Measurements from ENCODE around the gene OR4K13. TPM values are rescaled to one million over a fixed set of nuclear protein-coding genes. Genes with fewer than 3 reads are reported as not detected.

OR4K13 gene
- total and polyA plus RNA-seq, 2 donors, result not detected

GRCh38 chr14:20001863-20002262 lies 34.0 kb downstream of the OR4K13 start, which contains the start of gene OR4Q2:
Gene OR4Q2, plus strand, starts transcription at chr14:20002163.
- no peak for DNase-seq (ENCODE audit: low read depth in 6 of 9, low spot score in 9 of 9)
- Histone ChIP-seq H3K4me3 (ENCODE audit: low read length in 2 of 2) (no peak within 1 kb of the TSS), H3K27me3 (ENCODE audit: control insufficient read depth in 2 of 2, insufficient read depth in 1 of 2, low read length in 1 of 2) (no peaks in the 10 kb centered on the region), H3K9me3 (ENCODE audit: control insufficient read depth in 2 of 2, insufficient read depth in 1 of 2, low read length in 1 of 2) (no peaks in the 10 kb centered on the region), H3K4me1 (ENCODE audit: control insufficient read depth in 2 of 2, insufficient read depth in 2 of 2, low read length in 2 of 2) (no peaks in the 10 kb centered on the region), H3K27ac (ENCODE audit: low read depth in 1 of 2, low read length in 1 of 2) (no peak within 1 kb of the TSS), H3K36me3 (ENCODE audit: control insufficient read depth in 2 of 2, insufficient read depth in 2 of 2, low read length in 1 of 2) (no peaks in the 10 kb centered on the region)

GRCh38 chr14:19993438-19993837 lies 42.4 kb downstream of the OR4K13 start:
- H3K4me3 ChIP-seq (ENCODE audit: low read length in 2 of 2), result no peak overlapping the region
- H3K36me3 ChIP-seq (ENCODE audit: control insufficient read depth in 2 of 2, insufficient read depth in 2 of 2, low read length in 1 of 2), result no peaks in the 10 kb centered on the region
- no peaks in the 10 kb centered on the region for H3K27me3 ChIP-seq (ENCODE audit: control insufficient read depth in 2 of 2, insufficient read depth in 1 of 2, low read length in 1 of 2)
- H3K4me1 ChIP-seq (ENCODE audit: control insufficient read depth in 2 of 2, insufficient read depth in 2 of 2, low read length in 2 of 2), result no peaks in the 10 kb centered on the region
- WGBS, result 59% methylated on average over 2 of the region's 2 CpGs
- DNase-seq (ENCODE audit: low read depth in 6 of 9, low spot score in 9 of 9), result no peak
- no peak overlapping the region for H3K27ac ChIP-seq (ENCODE audit: low read depth in 1 of 2, low read length in 1 of 2)
- peaks cover 2 to 6% of the 10 kb centered on the region in 2 donors for H3K9me3 ChIP-seq (ENCODE audit: control insufficient read depth in 2 of 2, insufficient read depth in 1 of 2, low read length in 1 of 2)

Other genes starting within 250 kb of the OR4K13 start
- not detected for gene OR4N2, start 232.3 kb downstream of the OR4K13 start, total RNA-seq
- gene OR4N2, start 232.3 kb downstream of the OR4K13 start, polyA plus RNA-seq, result 0.07 TPM
- gene OR4K2, start 160.9 kb downstream of the OR4K13 start, total RNA-seq, result not detected
- gene OR4K2, start 160.9 kb downstream of the OR4K13 start, polyA plus RNA-seq, result under 0.01 TPM
- gene OR4K5, start 115.4 kb downstream of the OR4K13 start, total RNA-seq, result not detected
- gene OR4K5, start 115.4 kb downstream of the OR4K13 start, polyA plus RNA-seq, result not detected
- not detected for gene OR4K1, start 105.1 kb downstream of the OR4K13 start, total RNA-seq
- gene OR4K1, start 105.1 kb downstream of the OR4K13 start, polyA plus RNA-seq, result 0.02 TPM
- gene OR4K15, start 60.4 kb downstream of the OR4K13 start, total RNA-seq, result not detected
- not detected for gene OR4K15, start 60.4 kb downstream of the OR4K13 start, polyA plus RNA-seq
- not detected for gene OR4Q2, start 33.9 kb downstream of the OR4K13 start, total RNA-seq
- not detected for gene OR4Q2, start 33.9 kb downstream of the OR4K13 start, polyA plus RNA-seq
- gene OR4K14, start 16.7 kb downstream of the OR4K13 start, total RNA-seq, result not detected
- gene OR4K14, start 16.7 kb downstream of the OR4K13 start, polyA plus RNA-seq, result not detected
- gene OR4L1, start 24.0 kb upstream of the OR4K13 start, total RNA-seq, result not detected
- gene OR4L1, start 24.0 kb upstream of the OR4K13 start, polyA plus RNA-seq, result not detected
- not detected for gene OR4K17, start 74.7 kb upstream of the OR4K13 start, total RNA-seq
- gene OR4K17, start 74.7 kb upstream of the OR4K13 start, polyA plus RNA-seq, result under 0.01 TPM
- gene OR4N5, start 102.8 kb upstream of the OR4K13 start, total RNA-seq, result not detected
- gene OR4N5, start 102.8 kb upstream of the OR4K13 start, polyA plus RNA-seq, result under 0.01 TPM
- not detected for gene OR11G2, start 154.9 kb upstream of the OR4K13 start, total RNA-seq
- not detected for gene OR11G2, start 154.9 kb upstream of the OR4K13 start, polyA plus RNA-seq
- not detected for gene OR11H6, start 187.7 kb upstream of the OR4K13 start, total RNA-seq
- gene OR11H6, start 187.7 kb upstream of the OR4K13 start, polyA plus RNA-seq, result not detected
- not detected for gene OR11H7, start 192.9 kb upstream of the OR4K13 start, total RNA-seq
- gene OR11H7, start 192.9 kb upstream of the OR4K13 start, polyA plus RNA-seq, result not detected
- not detected for gene OR11H4, start 203.2 kb upstream of the OR4K13 start, total RNA-seq
- gene OR11H4, start 203.2 kb upstream of the OR4K13 start, polyA plus RNA-seq, result not detected

Data from thymus (tissue), 11 donors.